GM21515 (cell line): ENCODE measurements around the gene HOXC6.
"Not testable (repeated sequence)": the region's sequence is repeated elsewhere in the genome, so short reads cannot be mapped to it uniquely, and the experiment has no call there.

ENCODE experiments used
- ATAC-seq: cut with Tn5 transposase; IDR thresholded peaks from one replicate; pipeline ENCODE4 v1.9.1; 2021; ENCODE audit not compliant: unreplicated experiment

HOXC6 gene

DNA sequence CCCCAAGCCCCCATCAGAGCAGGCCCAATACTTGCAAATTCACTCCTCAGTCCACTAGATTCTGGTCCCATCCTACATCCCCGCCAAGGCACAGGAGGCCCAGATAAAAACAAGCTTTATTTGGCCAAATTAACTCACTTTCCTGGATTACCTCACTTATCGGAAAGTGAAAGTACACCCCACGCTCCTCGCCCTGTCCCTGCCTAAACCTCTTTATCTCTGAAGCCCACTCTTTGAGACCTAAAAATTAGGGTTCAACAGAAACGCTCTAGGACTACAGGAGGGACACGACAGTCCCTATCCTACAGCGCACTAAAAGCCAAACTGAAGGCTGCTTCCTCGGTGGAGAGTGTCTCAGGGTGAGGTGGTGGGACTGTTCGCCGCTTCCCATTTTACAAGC lies 49.6 kb downstream of the HOXC6 start:
- not testable (repeated sequence) for ATAC-seq

DNA sequence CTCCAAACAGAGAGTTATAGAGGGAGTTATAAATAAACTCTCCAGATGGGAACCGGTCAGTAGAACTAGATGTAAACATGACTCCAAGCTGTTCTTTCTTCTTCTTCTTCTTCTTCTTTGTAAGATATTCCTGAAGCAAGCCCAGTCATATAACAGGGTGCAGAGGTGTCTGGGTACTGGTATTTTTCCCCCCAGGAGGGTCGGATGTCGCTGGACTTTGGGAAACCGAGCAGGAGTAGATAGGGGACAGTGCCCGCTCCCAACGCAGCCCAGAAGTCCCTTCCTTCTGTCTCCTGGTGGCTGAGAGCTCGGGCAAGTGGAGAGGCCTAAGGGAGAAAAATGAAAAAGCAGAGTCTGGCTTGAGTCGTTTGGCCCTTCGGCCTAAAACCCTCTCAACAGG lies 50.9 kb downstream of the HOXC6 start:
- ATAC-seq = not testable (repeated sequence)
